ENCODE measurements around the gene P2RY6.

P2RY6 gene

DNA sequence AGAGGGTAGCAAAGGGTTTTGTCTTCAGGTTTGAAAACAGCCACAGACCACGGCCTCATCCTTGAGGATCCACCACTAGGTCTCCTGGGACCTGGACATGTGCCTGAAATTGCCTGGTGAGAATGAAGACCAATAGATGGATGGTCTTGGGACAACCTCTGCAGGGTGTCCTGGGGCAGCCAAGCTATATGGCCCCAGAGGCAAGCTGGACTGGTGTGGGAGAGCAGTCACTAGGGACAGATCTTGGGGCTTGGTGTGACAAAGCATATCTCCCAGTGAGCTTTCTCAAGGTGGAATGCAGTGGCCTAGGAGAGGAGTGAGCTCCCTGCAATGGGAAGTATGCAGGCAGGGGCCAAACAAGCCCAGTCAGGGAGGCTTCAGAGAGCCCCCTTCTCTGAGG is 13.6 kb downstream of the P2RY6 start:
- Histone ChIP-seq H3K27me3 (replicated peaks) (no peaks in the 10 kb centered on the region), H3K4me3 (ENCODE audit: low read depth, low read length) (no peak overlapping the region), H3K27ac (no peak overlapping the region), H3K36me3 (replicated peaks) (no peaks in the 10 kb centered on the region)
- in situ Hi-C loops (cut with HindIII; ENCODE audit: low pct_ligation_motif_present, low sequenced_read_pairs): no loop called here
- TF ChIP-seq, protein P1, sequence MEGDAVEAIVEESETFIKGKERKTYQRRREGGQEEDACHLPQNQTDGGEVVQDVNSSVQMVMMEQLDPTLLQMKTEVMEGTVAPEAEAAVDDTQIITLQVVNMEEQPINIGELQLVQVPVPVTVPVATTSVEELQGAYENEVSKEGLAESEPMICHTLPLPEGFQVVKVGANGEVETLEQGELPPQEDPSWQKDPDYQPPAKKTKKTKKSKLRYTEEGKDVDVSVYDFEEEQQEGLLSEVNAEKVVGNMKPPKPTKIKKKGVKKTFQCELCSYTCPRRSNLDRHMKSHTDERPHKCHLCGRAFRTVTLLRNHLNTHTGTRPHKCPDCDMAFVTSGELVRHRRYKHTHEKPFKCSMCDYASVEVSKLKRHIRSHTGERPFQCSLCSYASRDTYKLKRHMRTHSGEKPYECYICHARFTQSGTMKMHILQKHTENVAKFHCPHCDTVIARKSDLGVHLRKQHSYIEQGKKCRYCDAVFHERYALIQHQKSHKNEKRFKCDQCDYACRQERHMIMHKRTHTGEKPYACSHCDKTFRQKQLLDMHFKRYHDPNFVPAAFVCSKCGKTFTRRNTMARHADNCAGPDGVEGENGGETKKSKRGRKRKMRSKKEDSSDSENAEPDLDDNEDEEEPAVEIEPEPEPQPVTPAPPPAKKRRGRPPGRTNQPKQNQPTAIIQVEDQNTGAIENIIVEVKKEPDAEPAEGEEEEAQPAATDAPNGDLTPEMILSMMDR (IDR thresholded peaks at IDR 0.05; ENCODE audit: low read depth, low read length, missing control alignments): no peak
- no peak for DNase-seq

GRCh38 chr11:73286240-73286810 is 14.2 kb downstream of the P2RY6 start:
- DNase-seq: no peak
- H3K27me3 ChIP-seq (replicated peaks): no peaks in the 10 kb centered on the region
- in situ Hi-C loops (cut with HindIII; ENCODE audit: low pct_ligation_motif_present, low sequenced_read_pairs): no loop called here
- no peaks in the 10 kb centered on the region for H3K36me3 ChIP-seq (replicated peaks)
- H3K27ac ChIP-seq: no peak overlapping the region
- TF ChIP-seq, protein P1 (IDR thresholded peaks at IDR 0.05; ENCODE audit: low read depth, low read length, missing control alignments): no peak
- H3K4me3 ChIP-seq (ENCODE audit: low read depth, low read length): no peak overlapping the region

GRCh38 chr11:73287400-73288101 is 15.4 kb downstream of the P2RY6 start:
- TF ChIP-seq, protein P1 (IDR thresholded peaks at IDR 0.05; ENCODE audit: low read depth, low read length, missing control alignments): no peak
- Histone ChIP-seq H3K27ac (no peak overlapping the region), H3K4me3 (ENCODE audit: low read depth, low read length) (no peak overlapping the region), H3K27me3 (replicated peaks) (no peaks in the 10 kb centered on the region), H3K36me3 (replicated peaks) (no peaks in the 10 kb centered on the region)
- DNase-seq: no peak
- in situ Hi-C loops (cut with HindIII; ENCODE audit: low pct_ligation_motif_present, low sequenced_read_pairs): no loop called here

- H3K36me3 ChIP-seq (replicated peaks): no peaks in the 10 kb centered on the region
- DNase-seq: no peak
- H3K27me3 ChIP-seq (replicated peaks): no peaks in the 10 kb centered on the region
- in situ Hi-C loops (cut with HindIII; ENCODE audit: low pct_ligation_motif_present, low sequenced_read_pairs): no loop called here
- TF ChIP-seq, protein P1 (IDR thresholded peaks at IDR 0.05; ENCODE audit: low read depth, low read length, missing control alignments): no peak
- H3K4me3 ChIP-seq (ENCODE audit: low read depth, low read length): no peak overlapping the region
- H3K27ac ChIP-seq: peak overlapping the region; percentile 82
Observed at GRCh38 chr11:73288192-73288872, 16.2 kb downstream of the P2RY6 start.

- Histone ChIP-seq H3K27ac (peak overlapping the region; percentile 82), H3K36me3 (replicated peaks) (no peaks in the 10 kb centered on the region), H3K4me3 (ENCODE audit: low read depth, low read length) (peak overlapping the region; percentile 22), H3K27me3 (replicated peaks) (no peaks in the 10 kb centered on the region)
- TF ChIP-seq, protein P1 (IDR thresholded peaks at IDR 0.05; ENCODE audit: low read depth, low read length, missing control alignments): peak; percentile 98
- in situ Hi-C loops (cut with HindIII; ENCODE audit: low pct_ligation_motif_present, low sequenced_read_pairs): no loop called here
- DNase-seq: peak; percentile 85
Observed at GRCh38 chr11:73288873-73289707, 17.0 kb downstream of the P2RY6 start.
